ENCODE results near the gene DRC7.
"Not testable (repeated sequence)": the region's sequence is repeated elsewhere in the genome, so short reads cannot be mapped to it uniquely, and the experiment has no call there.

DRC7 gene

DNA sequence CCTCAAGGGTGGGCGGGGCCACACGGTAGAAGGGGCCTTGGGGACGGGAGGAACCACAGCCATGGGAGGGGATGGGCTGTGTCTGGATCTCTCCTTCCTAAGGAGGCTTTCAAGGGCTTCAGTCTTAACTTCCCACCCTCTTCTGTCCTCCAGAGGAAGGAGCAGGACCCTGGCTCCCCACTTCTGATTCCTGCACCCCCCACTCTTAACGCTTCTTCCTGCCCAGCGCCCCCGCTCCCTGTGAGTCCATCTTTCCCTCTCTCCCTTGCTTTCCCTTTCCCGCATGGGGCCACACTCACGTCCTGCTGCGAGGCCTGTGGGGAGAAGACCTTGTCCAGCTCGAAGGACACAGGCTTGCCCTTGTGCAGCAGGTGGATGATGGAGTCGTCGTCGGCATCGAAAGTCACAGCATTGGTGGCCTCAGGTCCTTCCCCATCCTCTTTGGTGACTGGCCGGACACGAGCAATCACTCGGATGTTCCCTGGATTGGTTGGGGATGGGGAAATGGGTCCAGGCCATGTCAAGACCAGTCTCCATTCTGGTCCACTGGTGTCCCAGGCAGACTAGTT is 70.6 kb downstream of the DRC7 start:
- no peak for DNase-seq

DNA sequence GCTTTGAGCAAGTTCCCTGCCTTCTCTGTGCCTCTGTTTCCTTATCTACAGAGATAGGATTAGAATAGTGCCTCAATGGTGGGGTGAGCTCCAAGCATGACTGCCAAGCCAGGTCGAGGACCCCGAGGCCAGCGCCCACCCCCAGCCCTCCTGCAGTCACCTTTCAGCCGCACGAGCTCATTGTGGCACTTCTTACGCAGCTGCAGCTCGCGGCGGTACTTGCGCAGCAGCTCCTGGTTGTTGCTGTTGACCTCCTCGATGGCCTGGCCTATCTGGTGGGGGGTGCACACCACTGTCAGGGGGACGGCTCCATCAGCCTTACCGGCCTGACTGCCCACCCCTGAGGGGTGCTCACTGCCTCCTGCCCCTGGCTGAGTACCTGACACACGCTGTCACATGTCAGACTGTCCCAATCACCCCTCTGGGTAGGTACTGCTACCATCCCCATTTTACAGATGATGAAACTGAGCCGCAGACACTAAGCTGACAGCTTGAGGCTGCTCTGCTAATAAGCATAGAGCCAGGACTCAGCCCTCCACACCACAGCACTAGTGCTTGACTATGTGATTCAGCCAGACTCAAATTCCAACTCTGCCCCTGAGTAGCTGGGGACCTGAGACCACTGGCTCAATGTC is 72.2 kb downstream of the DRC7 start:
- DNase-seq: no peak

DNA sequence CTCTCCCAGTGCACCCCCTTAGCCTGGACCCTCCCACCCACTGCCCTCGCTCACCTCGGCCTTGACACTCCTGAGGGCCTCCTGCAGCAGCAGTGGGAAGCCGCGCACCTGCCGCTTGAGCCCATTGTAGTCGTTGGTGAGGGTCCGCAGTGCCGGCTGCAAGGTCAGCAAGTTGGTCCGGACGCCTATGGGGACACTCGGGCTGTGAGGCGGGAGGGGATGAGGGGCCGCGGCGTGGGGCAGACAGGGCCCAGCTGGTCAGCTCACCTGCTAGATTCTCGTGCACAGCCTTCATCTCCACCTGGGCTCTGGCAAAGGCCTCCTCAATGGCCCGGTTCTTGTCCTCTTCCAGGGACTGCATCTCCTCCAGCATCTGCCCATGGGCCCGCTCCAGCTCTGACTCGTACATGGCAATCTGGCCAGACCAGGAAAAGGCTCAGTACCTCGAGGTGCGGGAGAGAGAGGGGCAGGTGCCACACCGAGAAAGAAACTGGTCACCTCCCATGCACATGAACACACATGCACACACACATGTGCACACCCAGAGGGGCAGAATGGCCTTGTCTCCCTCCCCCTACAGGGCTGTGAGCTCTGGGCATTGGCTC is 75.0 kb downstream of the DRC7 start:
- no peak for DNase-seq

DNA sequence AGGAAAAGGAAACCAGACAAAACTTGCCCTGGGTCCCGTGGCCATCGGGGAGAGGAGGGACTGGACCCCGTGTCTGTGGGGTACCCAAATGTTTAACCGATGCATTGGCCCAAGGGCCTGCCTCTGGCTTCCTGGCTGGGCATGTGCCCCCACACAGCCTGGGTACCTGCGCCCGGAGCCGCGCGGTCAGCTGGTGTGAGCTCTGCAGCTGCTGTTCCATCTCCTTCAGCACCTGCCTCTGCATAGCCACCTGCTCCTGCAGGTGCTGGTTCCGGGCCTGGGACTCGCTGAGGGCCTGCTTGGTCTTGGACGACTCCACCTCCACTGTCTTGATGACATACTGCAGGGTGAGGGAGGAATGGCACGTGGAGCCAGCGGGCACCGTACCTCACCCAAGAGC is 75.8 kb downstream of the DRC7 start:
- peak; percentile 16 for DNase-seq

DNA sequence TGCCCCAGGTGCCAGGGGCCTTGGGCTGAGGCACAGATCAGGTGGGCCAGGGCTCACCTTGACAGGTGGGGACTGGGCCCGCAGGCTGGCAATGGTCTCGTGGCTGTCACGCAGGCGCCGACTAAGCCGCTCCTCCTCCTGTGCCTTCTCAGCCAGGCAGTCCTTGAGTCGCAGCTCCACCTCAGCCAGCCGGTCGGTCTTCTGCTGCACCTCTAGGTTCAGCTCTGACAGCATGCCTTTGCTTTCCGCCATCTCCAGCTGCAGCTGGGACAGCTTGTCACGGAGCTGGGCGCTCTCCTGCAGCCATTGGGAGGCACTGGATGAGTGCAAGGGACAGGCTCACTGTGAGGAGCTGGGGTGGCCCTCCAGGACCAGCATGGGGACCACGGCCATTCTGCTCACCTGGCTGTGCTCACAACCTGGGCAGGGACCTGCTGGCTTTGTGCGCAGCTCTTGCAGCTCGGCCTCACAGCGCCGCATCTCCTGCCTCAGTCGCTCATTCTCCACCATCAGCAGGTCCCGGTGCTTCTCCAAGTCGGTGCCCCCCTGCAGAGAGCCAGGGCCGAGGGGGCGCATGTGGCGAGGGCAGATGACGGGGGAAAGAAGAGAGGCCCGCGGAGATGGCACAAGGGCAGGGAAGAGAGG is 76.7 kb downstream of the DRC7 start:
- no peak for DNase-seq

DNA sequence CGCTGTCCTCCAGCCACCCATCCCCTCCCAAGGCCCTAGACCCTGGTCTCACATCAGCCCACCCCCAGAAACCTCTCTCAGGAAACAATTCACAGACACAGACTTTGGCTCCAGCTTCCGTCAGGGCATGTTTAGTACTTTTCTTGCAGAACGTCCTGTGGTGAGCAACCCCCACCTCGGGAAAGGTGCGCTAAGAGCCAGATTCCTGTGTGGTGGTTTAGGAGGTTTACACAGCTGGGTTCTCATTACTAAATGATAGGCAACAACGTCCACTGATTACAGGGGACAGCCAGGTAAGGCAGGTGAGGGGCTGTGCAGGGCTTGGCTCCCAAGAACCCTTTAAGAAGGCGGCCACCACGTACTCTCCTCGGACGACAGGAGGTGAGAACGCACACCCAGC is 78.4 kb downstream of the DRC7 start:
- peak; percentile 5 for DNase-seq

DNA sequence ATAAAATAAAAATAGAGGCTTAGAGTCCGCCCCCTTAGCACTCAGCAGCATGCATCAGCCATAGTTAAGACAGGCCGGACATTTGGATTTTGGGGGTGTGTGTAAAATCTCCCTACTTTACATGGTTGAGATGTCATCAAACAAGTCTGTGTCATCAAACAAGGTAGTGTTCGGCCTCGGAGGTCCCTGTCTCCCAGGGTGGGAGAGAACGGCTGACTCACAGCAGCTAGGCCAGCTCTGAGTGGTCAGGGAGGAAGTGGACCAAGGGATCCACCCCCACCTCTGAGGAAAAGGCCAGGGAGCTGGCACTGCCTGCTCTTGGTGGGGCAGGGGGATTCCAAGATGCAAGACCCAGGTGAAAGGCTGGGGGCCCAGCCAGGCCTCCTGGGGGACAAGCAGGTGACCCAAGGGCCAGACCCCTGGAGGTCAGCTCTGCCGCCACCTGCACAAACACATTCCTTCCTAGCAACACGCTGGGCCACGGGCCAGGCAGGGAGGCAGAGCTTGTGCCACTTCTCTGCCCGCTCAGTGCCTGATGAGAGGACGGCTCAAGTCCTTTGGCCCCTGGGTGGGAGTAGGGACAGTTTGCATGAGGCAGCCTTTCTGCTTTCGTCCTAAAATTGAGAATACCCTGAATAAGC is 79.2 kb downstream of the DRC7 start:
- DNase-seq: no peak

DNA sequence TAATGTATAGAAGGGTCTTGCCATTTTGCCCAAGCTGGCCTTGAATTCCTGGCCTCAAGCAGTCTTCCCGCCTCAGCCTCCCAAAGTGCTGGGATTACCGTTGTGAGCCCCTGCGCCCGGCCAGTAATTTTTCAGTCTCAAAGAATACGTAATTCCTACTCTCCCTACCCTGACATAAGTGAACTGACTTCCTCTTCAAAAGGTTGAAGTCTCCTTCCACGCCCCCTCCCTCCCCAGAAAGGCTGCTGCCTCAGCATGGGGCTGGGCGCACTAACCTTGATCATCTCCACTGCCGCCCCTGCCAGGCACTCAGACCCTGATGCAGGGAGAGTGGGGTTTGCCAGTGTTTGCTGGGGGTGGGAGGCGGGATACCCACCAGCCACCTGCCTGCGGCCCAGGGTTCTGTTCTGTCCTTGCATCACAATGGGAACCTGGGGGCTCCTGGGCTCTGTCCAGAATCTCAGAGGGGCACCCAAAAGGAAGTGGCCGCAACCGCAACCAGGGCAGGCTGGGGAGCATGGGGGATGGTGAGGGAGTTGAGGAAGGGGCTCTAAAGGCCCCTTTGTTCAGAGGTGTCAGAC is 80.2 kb downstream of the DRC7 start:
- no peak for DNase-seq

DNA sequence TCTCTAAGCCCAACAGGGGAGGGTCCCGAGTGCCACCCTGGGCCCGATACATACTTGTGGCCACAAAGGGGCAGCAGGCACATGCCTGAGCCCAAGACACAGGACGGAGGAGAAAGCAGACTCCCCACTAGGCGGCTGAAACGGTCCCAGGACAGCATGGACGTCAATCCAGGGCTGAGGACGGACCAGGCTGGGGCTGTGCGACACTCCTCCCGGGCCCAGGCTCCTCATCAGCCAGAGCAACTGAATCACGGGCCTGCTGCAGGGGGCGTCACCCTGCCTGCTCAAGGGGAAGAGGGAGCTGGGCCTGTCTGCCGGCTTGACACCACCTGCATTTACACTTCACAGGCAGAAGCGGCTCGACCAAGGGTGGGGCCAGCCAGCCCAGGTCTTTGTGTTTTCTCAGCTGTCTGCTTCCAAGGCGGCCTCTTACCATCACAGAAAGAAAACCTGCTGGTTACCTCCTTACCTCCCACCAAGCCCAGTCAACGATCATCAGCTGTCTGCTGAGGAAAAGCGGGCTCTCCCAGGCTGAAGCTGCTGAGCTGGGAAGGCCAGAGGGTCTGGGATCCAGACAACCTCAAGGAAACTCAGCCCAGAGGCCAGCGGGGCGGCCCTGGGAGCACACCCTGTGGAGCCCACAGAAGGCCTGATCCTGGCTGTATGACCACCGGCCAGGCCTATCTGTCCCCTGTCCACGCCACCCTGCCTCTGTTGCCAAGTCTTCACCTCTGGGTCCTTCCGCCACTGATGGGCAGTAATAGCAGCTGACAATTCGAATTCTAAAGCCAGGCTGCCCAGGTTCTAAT is 81.3 kb downstream of the DRC7 start:
- DNase-seq: no peak

DNA sequence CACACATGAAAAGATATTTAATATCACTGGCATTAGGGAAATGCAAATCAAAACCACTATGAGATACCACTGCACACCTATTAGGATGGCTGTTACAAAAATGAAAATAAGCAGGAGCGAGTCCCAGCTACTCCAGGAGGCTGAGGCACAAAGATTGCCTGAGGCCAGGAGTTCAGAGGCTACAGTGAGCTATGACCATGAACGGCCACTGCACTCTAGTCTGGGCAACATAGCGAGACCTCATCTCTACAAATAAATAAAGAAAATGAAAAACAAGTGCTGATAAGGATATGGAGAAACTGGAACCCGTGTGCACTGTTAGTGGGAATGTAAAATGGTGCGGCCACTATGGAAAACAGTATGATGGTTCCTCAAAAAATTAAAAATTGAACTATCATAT is 84.1 kb downstream of the DRC7 start:
- no peak for DNase-seq

DNA sequence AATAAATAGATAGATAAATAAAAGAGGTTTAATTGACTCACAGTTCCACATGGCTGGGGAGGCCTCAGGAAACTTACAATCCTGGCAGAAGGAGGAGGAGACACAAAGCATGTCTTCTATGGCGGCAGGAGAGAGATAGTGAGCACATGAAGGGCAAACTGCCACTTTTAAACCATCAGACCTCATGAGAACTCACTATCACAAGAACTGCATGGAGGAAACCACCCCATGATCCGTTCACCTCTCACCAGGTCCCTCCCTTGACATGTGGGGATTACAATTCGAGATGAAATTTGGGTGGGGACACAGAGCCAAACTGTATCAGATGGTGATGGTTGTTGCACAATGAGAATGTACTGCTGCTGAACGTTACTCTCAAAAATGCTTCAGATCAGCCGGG is 85.2 kb downstream of the DRC7 start:
- DNase-seq: not testable (repeated sequence)

DNA sequence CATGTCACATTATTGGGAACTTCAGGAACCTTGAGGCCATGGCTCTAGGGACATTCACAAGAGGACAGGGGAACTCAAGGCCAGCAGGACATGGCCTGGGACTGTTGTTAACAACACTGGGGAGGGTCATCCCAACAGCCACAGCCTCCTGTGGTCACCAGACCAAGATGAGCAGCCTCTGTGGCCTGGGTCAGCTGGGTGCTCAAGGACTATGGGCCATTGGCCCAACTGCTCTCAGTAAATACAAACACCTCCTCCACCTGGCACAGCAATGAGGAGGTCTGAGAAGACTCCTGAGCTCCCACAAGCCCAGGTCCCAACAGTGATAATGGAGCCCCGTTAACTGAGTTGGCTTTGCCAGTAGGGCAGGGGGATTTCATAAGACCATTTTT is 86.7 kb downstream of the DRC7 start:
- DNase-seq: no peak
